GM12878 (cell line): ENCODE measurements around the gene ANKMY1. TPM values are rescaled to one million over a fixed set of nuclear protein-coding genes. Genes with fewer than 3 reads are reported as not detected.
A peak's percentile ranks its signal among the peaks of the same experiment; 100 is the strongest.

Experiments used
- ATAC-seq: fragments of 200-7000 bp; cut with Tn5 transposase; 3 replicates; pipeline ENCODE4 v1.9.1; 2020; ENCODE audit warnings: mild to moderate bottlenecking, moderate library complexity
- BruUV-seq: library from RNA; stranded (reverse); fragments of 400-500 nt; replicated peaks from 2 replicates; lab custom pipeline; 2021; lab: Mats Ljungman, UMichigan
- CTCF ChIA-PET: fragments of 300-600 bp; sonication (Branson Sonifier 250); formaldehyde crosslinking; extraction: SDS; loops from one replicate; lab custom pipeline; 2021; ENCODE audit warnings: inconsistent platforms; lab: Yijun Ruan, JAX
- POLR2A ChIA-PET: fragments of 350-600 bp; formaldehyde crosslinking; extraction: SDS; loops from one replicate; lab custom pipeline; 2021; ENCODE audit warnings: inconsistent platforms; lab: Charles Lee
- RAD21 ChIA-PET: fragments of 300-600 bp; sonication (Branson Sonifier 250); formaldehyde crosslinking; loops from one replicate; lab custom pipeline; 2023; ENCODE audit warnings: antibody characterized with exemption; ENCODE audit not compliant: unreplicated experiment; lab: Charles Lee
- SMC1A ChIA-PET: fragments of 300-600 bp; sonication (Branson Sonifier 250); formaldehyde crosslinking; loops from one replicate; lab custom pipeline; 2023; ENCODE audit not compliant: unreplicated experiment, uncharacterized antibody; lab: Charles Lee
- DNase-seq: peaks from one replicate; pipeline ENCODE4 v3.0.0-alpha.2; 2011; ENCODE audit warnings: low read depth, low spot score
- FAIRE-seq: peaks from 3 replicates; lab custom pipeline; 2011; peaks lifted over from hg19 to GRCh38; lab: Jason Lieb, UNC
- H2AFZ ChIP-seq: 2 replicates; pipeline ENCODE4 v1.6.0; 2011; ENCODE audit warnings: low read depth, low read length, control low read depth; ENCODE audit not compliant: control insufficient read depth
- H3K27ac ChIP-seq: 2 replicates; pipeline ENCODE4 v1.5.1; 2011; ENCODE audit warnings: control low read depth; ENCODE audit not compliant: control insufficient read depth, insufficient read depth
- H3K27me3 ChIP-seq, 2 experiments: replicated peaks in 1 of 2; 2 replicates each; pipeline versions ENCODE4 v1.6.0 to v1.6.1; 2011; ENCODE audit warnings: low read length in 1 of 2; ENCODE audit not compliant: control insufficient read depth in 2 of 2, insufficient read depth in 2 of 2
- H3K36me3 ChIP-seq, 2 experiments: 2 replicates each; pipeline ENCODE4 v1.5.1; 2011; ENCODE audit warnings: low read length in 1 of 2; ENCODE audit not compliant: control insufficient read depth in 2 of 2, insufficient read depth in 2 of 2
- H3K4me1 ChIP-seq: 2 replicates; pipeline ENCODE4 v1.6.1; 2011; ENCODE audit warnings: mild to moderate bottlenecking, low read length, moderate library complexity, mixed read lengths; ENCODE audit not compliant: control insufficient read depth, insufficient read depth
- H3K4me2 ChIP-seq: 2 replicates; pipeline ENCODE4 v1.6.0; 2011; ENCODE audit warnings: control low read depth; ENCODE audit not compliant: control insufficient read depth, insufficient read depth
- H3K4me3 ChIP-seq: fragments of 200-600 bp; sonication (generic); 2 replicates; pipeline ENCODE4 v1.5.1; 2016
- H3K79me2 ChIP-seq: 2 replicates; pipeline ENCODE4 v1.6.0; 2011; ENCODE audit warnings: low read length; ENCODE audit not compliant: control insufficient read depth, insufficient read depth
- H3K9ac ChIP-seq: 2 replicates; pipeline ENCODE4 v1.8.0; 2011; ENCODE audit warnings: low read length, control low read depth, mixed read lengths; ENCODE audit not compliant: control insufficient read depth, insufficient read depth
- H3K9me3 ChIP-seq: replicated peaks from 3 replicates; pipeline ENCODE4 v1.5.1; 2011; ENCODE audit warnings: mild to moderate bottlenecking, low read length; ENCODE audit not compliant: control insufficient read depth, insufficient read depth
- H4K20me1 ChIP-seq: 2 replicates; pipeline ENCODE4 v1.6.0; 2011; ENCODE audit not compliant: control insufficient read depth, insufficient read depth
- CEBPB ChIP-seq, 2 experiments: fragments of 150-350 bp in 1 of 2; IDR thresholded peaks; 2 replicates each; pipeline ENCODE4 v1.6.1; 2012 to 2014; ENCODE audit warnings: low read depth in 2 of 2, low read length in 2 of 2, borderline replicate concordance in 1 of 2, inconsistent platforms in 1 of 2
- CREB1 ChIP-seq: IDR thresholded peaks from 2 replicates; pipeline ENCODE4 v1.6.1; 2012; ENCODE audit warnings: low read depth, mild to moderate bottlenecking, inconsistent platforms
- CREM ChIP-seq: IDR thresholded peaks from 2 replicates; pipeline ENCODE4 v1.6.1; 2014; ENCODE audit warnings: antibody characterized with exemption, low read depth
- EP300 ChIP-seq, 2 experiments: fragments of 150-350 bp in 1 of 2; IDR thresholded peaks; 2 replicates each; pipeline ENCODE4 v1.6.1; 2011 to 2012; ENCODE audit warnings: low read depth in 2 of 2, low read length in 2 of 2, borderline replicate concordance in 1 of 2, improper control_type of control experiment in 1 of 2, inconsistent platforms in 1 of 2; ENCODE audit not compliant: control insufficient read depth in 1 of 2
- ETV6 ChIP-seq, 2 experiments: fragments of 450-650 bp in 1 of 2; IDR thresholded peaks in 1 of 2; conservative IDR thresholded peaks in 1 of 2; 2 replicates each; pipeline ENCODE4 v1.6.1; 2014; ENCODE audit warnings: antibody characterized with exemption in 1 of 2, borderline replicate concordance in 1 of 2, low read depth in 1 of 2, mild to moderate bottlenecking in 1 of 2, moderate library complexity in 1 of 2
- IRF4 ChIP-seq: IDR thresholded peaks from 2 replicates; pipeline ENCODE4 v1.6.1; 2011; ENCODE audit warnings: low read depth, low read length
- NR2F1 ChIP-seq: fragments of 450-650 bp; conservative IDR thresholded peaks from 2 replicates; pipeline ENCODE4 v1.6.1; 2017; ENCODE audit warnings: mild to moderate bottlenecking
- SIN3A ChIP-seq: IDR thresholded peaks from 2 replicates; pipeline ENCODE4 v1.6.1; 2012; ENCODE audit warnings: low read depth, low read length, improper control_type of control experiment
- SMARCA5 ChIP-seq: fragments of 450-650 bp; IDR thresholded peaks from 2 replicates; pipeline ENCODE4 v1.6.1; 2017; ENCODE audit warnings: mild to moderate bottlenecking
- SMC3 ChIP-seq: IDR thresholded peaks from 2 replicates; pipeline ENCODE4 v1.6.1; 2011; ENCODE audit warnings: low read length, improper control_type of control experiment, borderline replicate concordance
- SRF ChIP-seq, 2 experiments: IDR thresholded peaks; 2 replicates each; pipeline ENCODE4 v1.6.1; 2011; ENCODE audit warnings: low read depth in 2 of 2, low read length in 2 of 2, mild to moderate bottlenecking in 1 of 2, moderate library complexity in 1 of 2
- TCF3 ChIP-seq: IDR thresholded peaks from 2 replicates; pipeline ENCODE4 v1.6.1; 2012; ENCODE audit warnings: low read depth, mild to moderate bottlenecking, low read length, borderline replicate concordance; ENCODE audit not compliant: insufficient read depth
- ZBED1 ChIP-seq: IDR thresholded peaks from 2 replicates; pipeline ENCODE4 v1.6.1; 2016; ENCODE audit warnings: borderline replicate concordance
- WGBS: methylation state at CpG from one replicate; pipeline ENCODE4 v1.1.6; 2016; ENCODE audit warnings: low lambda C conversion rate; ENCODE audit not compliant: insufficient replicate concordance, insufficient coverage; ENCODE audit errors: missing lambda C conversion rate; 5-methylcytosine and 5-hydroxymethylcytosine counted together
- in situ Hi-C: fragments of 300-500 bp; cut with MboI; formaldehyde crosslinking; loops from 9 replicates; pipeline ENCODE4 v1.14.3; 2018; ENCODE audit warnings: mixed read lengths
- intact Hi-C: fragments of 100-400 bp; cut with micrococcal nuclease; formaldehyde crosslinking; loops from one replicate; pipeline ENCODE4 v1.14.2; 2022; ENCODE audit not compliant: unreplicated experiment
- polyA plus RNA-seq, 11 experiments: library from polyadenylated mRNA; depleted of rRNA in 4 of 11; unstranded in 6 of 11; stranded (reverse) in 5 of 11; fragments of >200 nt; fragmentation: Nextera tagmentation in 4 of 11; fragmentation: Illumina TruSeq in 1 of 11; extraction: Ambion mirVana in 4 of 11; extraction: Trizol in 1 of 11; gene quantifications; 1 replicate in 1 of 11; 2 replicates in 10 of 11; pipeline versions ENCODE4 v1.2.1 to v1.2.3, GENCODE V29; 2011 to 2016; ENCODE audit warnings: inconsistent platforms in 2 of 11, missing spikeins in 2 of 11, low read depth in 1 of 11
- total RNA-seq, 4 experiments: library from RNA; depleted of rRNA in 3 of 4; stranded (reverse); fragments of >200 nt in 3 of 4; fragmentation: Illumina TruSeq in 1 of 4; extraction: Trizol in 1 of 4; gene quantifications; 2 replicates each; pipeline versions ENCODE4 v1.2.1 to v1.2.3, GENCODE V29; 2013 to 2021
- TF ChIP-seq, protein P1 (sequence below): fragments of 450-650 bp; IDR thresholded peaks from 2 replicates; pipeline ENCODE4 v1.6.1; 2016; ENCODE audit warnings: mild to moderate bottlenecking, moderate library complexity, borderline replicate concordance
- TF ChIP-seq, protein P2 (sequence below): fragments of 450-650 bp; IDR thresholded peaks from 2 replicates; pipeline ENCODE4 v1.6.1; 2017; ENCODE audit warnings: low read depth, mild to moderate bottlenecking, moderate library complexity

Gene ANKMY1
- total and polyA plus RNA-seq, 10 of the 15 experiments (the other 5 are each of a cell fraction or from before 2014, with no cell fraction given) = 1.1 to 15.3 (median 11.1) TPM

GRCh38 chr2:240579771-240580614 lies 22.2 kb upstream of the ANKMY1 start:
- intact Hi-C loops (no loop called here), in situ Hi-C loops (no loop called here)
- Histone ChIP-seq H4K20me1 (no peaks in the 10 kb centered on the region; the same call in 1 of the 2 replicates), H3K79me2 (peaks cover 16% of the 10 kb centered on the region), H3K9me3 (no peaks in the 10 kb centered on the region; the same call in 1 of the 3 replicates), H3K4me1 (peaks cover 43% of the 10 kb centered on the region), H3K36me3 (peaks cover 0 to 5% of the 10 kb centered on the region in 2 experiments; a peak in 3 of 4 replicates), H3K4me3 (no peak overlapping the region), H3K27me3 (no peaks in the 10 kb centered on the region), H3K9ac (peak overlapping the region; percentile 12; the same call in 1 of the 2 replicates), H3K4me2 (peak overlapping the region; percentile 83), H3K27ac (peak overlapping the region; percentile 62), H2AFZ (no peak overlapping the region)
- ChIA-PET POLR2A (interaction anchor here (1.6 to 2.1 kb wide), 3 partner anchors 11 to 19 kb away, joined by 4 to 22 read pairs (median 12); no protein-coding TSS in a partner anchor), SMC1A (interaction anchor here (0.7 to 3.6 kb wide), 8 partner anchors 11 to 66 kb away, joined by 3 to 35 read pairs (median 4); partner anchors contain the start of gene RNPEPL1), RAD21 (interaction anchor here (1.7 to 10.9 kb wide), 2 partner anchors 18 to 66 kb away, joined by 11 to 206 read pairs; partner anchors contain the start of genes ANKMY1 and DUSP28), CTCF (interaction anchor here (0.6 to 11.9 kb wide), 8 partner anchors 9 to 65 kb away, joined by 3 to 196 read pairs (median 6); partner anchors contain the start of genes DUSP28 and RNPEPL1)
- FAIRE-seq (peak; percentile 95), DNase-seq (peak; percentile 62), ATAC-seq (peak; percentile 72)
- 51% methylated on average over 27 of the region's 27 CpGs for WGBS
- BruUV-seq = no TSS peak
- TF ChIP-seq SIN3A = peak; percentile 47; the same call in 1 of the 2 replicates
- TF ChIP-seq IRF4 = peak; percentile 96
- TF ChIP-seq ETV6 (conservative IDR thresholded peaks at IDR 0.05 in 1 of 2, IDR thresholded peaks at IDR 0.05 in 1 of 2; ENCODE audit: borderline replicate concordance in 1 of 2, low read depth in 1 of 2) = peak in 1 of 2 experiments; percentile 33; a peak in 2 of 4 replicates
- peak in 1 of 2 experiments; percentile 39; a peak in 1 of 4 replicates for TF ChIP-seq CEBPB (IDR thresholded peaks at IDR 0.05; ENCODE audit: borderline replicate concordance in 1 of 2, low read depth in 2 of 2, low read length in 2 of 2)
- TF ChIP-seq CREB1 = peak; percentile 58
- TF ChIP-seq SMC3 = 0 out of 2 replicates have a peak, but pooled peaks have one; percentile 20
- TF ChIP-seq, protein P1, sequence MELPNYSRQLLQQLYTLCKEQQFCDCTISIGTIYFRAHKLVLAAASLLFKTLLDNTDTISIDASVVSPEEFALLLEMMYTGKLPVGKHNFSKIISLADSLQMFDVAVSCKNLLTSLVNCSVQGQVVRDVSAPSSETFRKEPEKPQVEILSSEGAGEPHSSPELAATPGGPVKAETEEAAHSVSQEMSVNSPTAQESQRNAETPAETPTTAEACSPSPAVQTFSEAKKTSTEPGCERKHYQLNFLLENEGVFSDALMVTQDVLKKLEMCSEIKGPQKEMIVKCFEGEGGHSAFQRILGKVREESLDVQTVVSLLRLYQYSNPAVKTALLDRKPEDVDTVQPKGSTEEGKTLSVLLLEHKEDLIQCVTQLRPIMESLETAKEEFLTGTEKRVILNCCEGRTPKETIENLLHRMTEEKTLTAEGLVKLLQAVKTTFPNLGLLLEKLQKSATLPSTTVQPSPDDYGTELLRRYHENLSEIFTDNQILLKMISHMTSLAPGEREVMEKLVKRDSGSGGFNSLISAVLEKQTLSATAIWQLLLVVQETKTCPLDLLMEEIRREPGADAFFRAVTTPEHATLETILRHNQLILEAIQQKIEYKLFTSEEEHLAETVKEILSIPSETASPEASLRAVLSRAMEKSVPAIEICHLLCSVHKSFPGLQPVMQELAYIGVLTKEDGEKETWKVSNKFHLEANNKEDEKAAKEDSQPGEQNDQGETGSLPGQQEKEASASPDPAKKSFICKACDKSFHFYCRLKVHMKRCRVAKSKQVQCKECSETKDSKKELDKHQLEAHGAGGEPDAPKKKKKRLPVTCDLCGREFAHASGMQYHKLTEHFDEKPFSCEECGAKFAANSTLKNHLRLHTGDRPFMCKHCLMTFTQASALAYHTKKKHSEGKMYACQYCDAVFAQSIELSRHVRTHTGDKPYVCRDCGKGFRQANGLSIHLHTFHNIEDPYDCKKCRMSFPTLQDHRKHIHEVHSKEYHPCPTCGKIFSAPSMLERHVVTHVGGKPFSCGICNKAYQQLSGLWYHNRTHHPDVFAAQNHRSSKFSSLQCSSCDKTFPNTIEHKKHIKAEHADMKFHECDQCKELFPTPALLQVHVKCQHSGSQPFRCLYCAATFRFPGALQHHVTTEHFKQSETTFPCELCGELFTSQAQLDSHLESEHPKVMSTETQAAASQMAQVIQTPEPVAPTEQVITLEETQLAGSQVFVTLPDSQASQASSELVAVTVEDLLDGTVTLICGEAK = no peak
- peak; percentile 85 for TF ChIP-seq NR2F1
- TF ChIP-seq CREM = peak; percentile 39; the same call in 1 of the 2 replicates
- TF ChIP-seq SRF (IDR thresholded peaks at IDR 0.05; ENCODE audit: low read depth in 2 of 2, low read length in 2 of 2) = no peak
- TF ChIP-seq, protein P2, sequence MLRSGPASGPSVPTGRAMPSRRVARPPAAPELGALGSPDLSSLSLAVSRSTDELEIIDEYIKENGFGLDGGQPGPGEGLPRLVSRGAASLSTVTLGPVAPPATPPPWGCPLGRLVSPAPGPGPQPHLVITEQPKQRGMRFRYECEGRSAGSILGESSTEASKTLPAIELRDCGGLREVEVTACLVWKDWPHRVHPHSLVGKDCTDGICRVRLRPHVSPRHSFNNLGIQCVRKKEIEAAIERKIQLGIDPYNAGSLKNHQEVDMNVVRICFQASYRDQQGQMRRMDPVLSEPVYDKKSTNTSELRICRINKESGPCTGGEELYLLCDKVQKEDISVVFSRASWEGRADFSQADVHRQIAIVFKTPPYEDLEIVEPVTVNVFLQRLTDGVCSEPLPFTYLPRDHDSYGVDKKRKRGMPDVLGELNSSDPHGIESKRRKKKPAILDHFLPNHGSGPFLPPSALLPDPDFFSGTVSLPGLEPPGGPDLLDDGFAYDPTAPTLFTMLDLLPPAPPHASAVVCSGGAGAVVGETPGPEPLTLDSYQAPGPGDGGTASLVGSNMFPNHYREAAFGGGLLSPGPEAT = peak; percentile 50; the same call in 1 of the 2 replicates
- peak; percentile 23; the same call in 1 of the 2 replicates for TF ChIP-seq ZBED1
- TF ChIP-seq TCF3 = peak; percentile 97
- TF ChIP-seq EP300 (IDR thresholded peaks at IDR 0.05; ENCODE audit: borderline replicate concordance in 1 of 2, control insufficient read depth in 1 of 2, low read depth in 2 of 2, low read length in 2 of 2) = peak in 1 of 2 experiments; percentile 68; a peak in 2 of 4 replicates
- TF ChIP-seq SMARCA5 = peak; percentile 66; the same call in 1 of the 2 replicates
